Measurements from ENCODE around the gene IGFL4.
A peak's percentile ranks its signal among the peaks of the same experiment; 100 is the strongest.

The IGFL4 gene

GRCh38 chr19:46040952-46041500, at the start of gene IGFL4:
Gene IGFL4 (minus strand): TSS chr19:46041002. CDS start chr19:46040962, 40 bp downstream.
- no peak for DNase-seq (ENCODE audit: low read depth)

- no peak for DNase-seq (ENCODE audit: low read depth)
Observed at GRCh38 chr19:46090444-46090843, 49.6 kb upstream of the IGFL4 start.

- no peak for DNase-seq (ENCODE audit: low read depth)
Observed at GRCh38 chr19:46089432-46089831, 48.6 kb upstream of the IGFL4 start.

GRCh38 chr19:46088101-46088500, 47.3 kb upstream of the IGFL4 start:
- no peak for DNase-seq (ENCODE audit: low read depth)

GRCh38 chr19:46085888-46086287, 45.1 kb upstream of the IGFL4 start:
- no peak for DNase-seq (ENCODE audit: low read depth)

GRCh38 chr19:46082728-46083050, 41.9 kb upstream of the IGFL4 start:
- DNase-seq (ENCODE audit: low read depth): no peak

GRCh38 chr19:46081928-46082727, 41.3 kb upstream of the IGFL4 start:
- peak; percentile 6 for DNase-seq (ENCODE audit: low read depth)

- no peak for DNase-seq (ENCODE audit: low read depth)
Observed at GRCh38 chr19:46080561-46080960, 39.8 kb upstream of the IGFL4 start.

GRCh38 chr19:46079576-46079975, 38.8 kb upstream of the IGFL4 start:
- no peak for DNase-seq (ENCODE audit: low read depth)

GRCh38 chr19:46078573-46079332, 38.0 kb upstream of the IGFL4 start:
- DNase-seq (ENCODE audit: low read depth): peak; percentile 37

- DNase-seq (ENCODE audit: low read depth): no peak
Observed at GRCh38 chr19:46077815-46078167, 37.0 kb upstream of the IGFL4 start.

- peak; percentile 8 for DNase-seq (ENCODE audit: low read depth)
Observed at GRCh38 chr19:46076951-46077814, 36.4 kb upstream of the IGFL4 start.

- no peak for DNase-seq (ENCODE audit: low read depth)
Observed at GRCh38 chr19:46076031-46076880, 35.5 kb upstream of the IGFL4 start.

GRCh38 chr19:46073268-46073922, 32.6 kb upstream of the IGFL4 start:
- no peak for DNase-seq (ENCODE audit: low read depth)

GRCh38 chr19:46069806-46070341, 29.1 kb upstream of the IGFL4 start:
- no peak for DNase-seq (ENCODE audit: low read depth)

- DNase-seq (ENCODE audit: low read depth): no peak
Observed at GRCh38 chr19:46068345-46069258, 27.8 kb upstream of the IGFL4 start.

- no peak for DNase-seq (ENCODE audit: low read depth)
Observed at GRCh38 chr19:46067691-46068090, 26.9 kb upstream of the IGFL4 start.

- DNase-seq (ENCODE audit: low read depth): no peak
Observed at GRCh38 chr19:46066471-46066870, 25.7 kb upstream of the IGFL4 start.

- no peak for DNase-seq (ENCODE audit: low read depth)
Observed at GRCh38 chr19:46065486-46066071, 24.8 kb upstream of the IGFL4 start.
